DND-41 (cell line): ENCODE measurements around the gene SRGN.

ENCODE experiments used
- CTCF ChIP-seq: IDR thresholded peaks from 2 replicates; pipeline ENCODE4 v1.5.1; 2012; ENCODE audit warnings: borderline replicate concordance, low read length, moderate library complexity, mild to moderate bottlenecking; ENCODE audit not compliant: poor library complexity, severe bottlenecking; ENCODE audit errors: extremely low read depth
- EZH2 ChIP-seq: IDR thresholded peaks from 3 replicates; pipeline ENCODE4 v1.6.1; 2012; ENCODE audit warnings: borderline replicate concordance, low read depth, mild to moderate bottlenecking, moderate library complexity, low read length, inconsistent platforms; ENCODE audit not compliant: severe bottlenecking

DNA sequence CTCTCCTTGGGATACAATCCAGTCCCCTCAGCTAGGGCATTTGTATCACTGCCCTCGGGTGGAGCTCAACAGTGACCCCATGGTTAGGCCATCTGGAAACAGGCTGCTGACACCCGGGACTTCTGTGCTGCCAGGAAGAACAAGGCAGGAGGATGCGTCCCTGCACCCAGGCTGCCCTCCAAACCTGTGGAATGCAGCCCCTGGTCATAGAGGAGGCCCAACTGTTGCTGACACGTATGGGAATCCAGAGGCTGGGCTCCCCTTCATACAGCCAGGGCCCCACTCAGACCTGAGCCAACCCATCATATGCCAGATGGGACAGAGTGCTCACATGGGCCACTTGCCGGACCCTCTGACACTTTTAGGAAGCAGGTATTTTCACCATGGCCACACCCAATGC lies 45.5 kb upstream of the SRGN start:
- TF ChIP-seq CTCF, result no peak
- TF ChIP-seq EZH2, result no peak
